ENCODE data around the gene GAREM1.
A peak's percentile ranks its signal among the peaks of the same experiment; 100 is the strongest.

Gene GAREM1

GRCh38 chr18:32278177-32278799 lies 192.4 kb downstream of the GAREM1 start:
- DNase-seq (ENCODE audit: low read depth) = no peak
- TF ChIP-seq CTCF (conservative IDR thresholded peaks at IDR 0.05; ENCODE audit: low read depth, low read length) = no peak
- H3K4me3 ChIP-seq (ENCODE audit: low read depth, low read length) = no peak overlapping the region

GRCh38 chr18:32277549-32277948 lies 193.1 kb downstream of the GAREM1 start:
- no peak overlapping the region for H3K4me3 ChIP-seq (ENCODE audit: low read depth, low read length)
- no peak for TF ChIP-seq CTCF (conservative IDR thresholded peaks at IDR 0.05; ENCODE audit: low read depth, low read length)
- DNase-seq (ENCODE audit: low read depth) = peak; percentile 48

DNA sequence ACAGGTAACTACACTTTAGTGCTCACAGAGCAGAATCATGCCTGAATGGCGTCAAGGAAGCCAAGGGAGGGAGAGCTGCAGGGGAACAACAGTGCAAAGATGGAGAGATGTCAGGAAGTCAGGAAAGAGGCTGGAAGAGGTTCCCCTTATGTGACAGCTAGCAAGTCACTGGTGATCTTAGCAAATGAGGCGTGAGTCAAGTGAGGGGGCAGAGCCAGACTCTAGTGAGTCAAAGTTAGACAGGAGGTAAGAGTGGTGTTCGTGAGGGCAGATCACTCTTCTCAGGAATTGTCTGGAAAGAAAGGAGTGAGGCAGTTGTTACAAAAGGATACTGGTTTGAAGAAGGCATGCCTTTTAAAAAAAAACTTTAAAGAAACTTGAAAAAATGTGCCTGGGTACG lies 193.8 kb downstream of the GAREM1 start:
- no peak overlapping the region for H3K4me3 ChIP-seq (ENCODE audit: low read depth, low read length)
- no peak for TF ChIP-seq CTCF (conservative IDR thresholded peaks at IDR 0.05; ENCODE audit: low read depth, low read length)
- no peak for DNase-seq (ENCODE audit: low read depth)

GRCh38 chr18:32276256-32276655 lies 194.4 kb downstream of the GAREM1 start:
- H3K4me3 ChIP-seq (ENCODE audit: low read depth, low read length) = no peak overlapping the region
- TF ChIP-seq CTCF (conservative IDR thresholded peaks at IDR 0.05; ENCODE audit: low read depth, low read length) = no peak
- DNase-seq (ENCODE audit: low read depth) = no peak

GRCh38 chr18:32275221-32275620 lies 195.5 kb downstream of the GAREM1 start:
- no peak overlapping the region for H3K4me3 ChIP-seq (ENCODE audit: low read depth, low read length)
- no peak for DNase-seq (ENCODE audit: low read depth)
- no peak for TF ChIP-seq CTCF (conservative IDR thresholded peaks at IDR 0.05; ENCODE audit: low read depth, low read length)

DNA sequence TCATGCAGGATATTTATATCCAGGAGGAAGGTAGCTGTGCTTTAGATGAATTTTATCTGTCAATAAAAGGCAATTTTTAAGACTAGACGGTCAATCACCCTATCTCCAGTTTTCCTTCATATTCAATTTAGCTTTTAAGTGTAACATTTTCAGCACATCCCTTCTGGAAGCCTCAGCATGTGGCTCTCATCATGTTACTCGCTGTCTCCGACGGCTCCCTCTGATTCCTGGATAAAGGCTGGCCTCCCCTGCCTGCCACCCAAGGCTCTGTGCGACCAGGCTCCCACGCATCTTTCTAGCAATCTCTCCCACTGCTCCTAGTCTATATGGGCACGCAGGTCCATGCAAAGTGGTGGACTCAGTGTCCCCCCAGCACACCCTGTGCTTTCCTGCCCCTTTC lies 196.4 kb downstream of the GAREM1 start:
- DNase-seq (ENCODE audit: low read depth) = no peak
- no peak overlapping the region for H3K4me3 ChIP-seq (ENCODE audit: low read depth, low read length)
- no peak for TF ChIP-seq CTCF (conservative IDR thresholded peaks at IDR 0.05; ENCODE audit: low read depth, low read length)

DNA sequence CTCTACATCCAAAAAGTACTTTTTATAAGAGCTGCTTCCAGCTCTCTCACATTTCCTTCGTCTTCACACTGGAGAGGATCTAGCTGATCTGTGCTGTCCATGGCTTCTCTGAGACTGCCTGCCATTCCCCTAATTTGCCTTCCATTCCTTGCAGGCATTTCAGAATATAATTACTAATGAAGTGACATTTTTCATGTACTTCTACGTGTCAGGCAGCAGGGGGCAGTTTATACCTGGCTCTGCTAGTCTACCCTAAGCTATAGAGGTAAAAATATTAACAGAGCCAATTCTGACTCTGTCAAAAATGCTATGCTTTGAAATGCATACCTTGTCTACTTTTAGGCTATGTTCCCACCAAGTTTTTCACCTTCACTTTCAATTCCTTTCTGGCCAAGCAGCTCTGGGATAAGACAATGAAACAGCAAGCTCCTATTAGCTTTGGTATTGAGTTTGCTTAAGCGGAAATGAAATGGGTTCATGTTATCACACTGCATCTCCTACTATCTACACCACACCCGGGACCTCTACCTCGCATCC lies 198.9 kb downstream of the GAREM1 start:
- peak; percentile 80 for DNase-seq (ENCODE audit: low read depth)
- no peak overlapping the region for H3K4me3 ChIP-seq (ENCODE audit: low read depth, low read length)

More for the DNA sequence above, 198.9 kb downstream of the GAREM1 start:
- peak; percentile 80 for TF ChIP-seq CTCF (conservative IDR thresholded peaks at IDR 0.05; ENCODE audit: low read depth, low read length)

Measured in choroid plexus epithelial cell (primary cell).